ENCODE results near the gene ATG4C. TPM values are rescaled to one million over a fixed set of nuclear protein-coding genes. Genes with fewer than 3 reads are reported as not detected.
"Not testable (repeated sequence)": the region's sequence is repeated elsewhere in the genome, so short reads cannot be mapped to it uniquely, and the experiment has no call there.

The ATG4C gene, protein sequence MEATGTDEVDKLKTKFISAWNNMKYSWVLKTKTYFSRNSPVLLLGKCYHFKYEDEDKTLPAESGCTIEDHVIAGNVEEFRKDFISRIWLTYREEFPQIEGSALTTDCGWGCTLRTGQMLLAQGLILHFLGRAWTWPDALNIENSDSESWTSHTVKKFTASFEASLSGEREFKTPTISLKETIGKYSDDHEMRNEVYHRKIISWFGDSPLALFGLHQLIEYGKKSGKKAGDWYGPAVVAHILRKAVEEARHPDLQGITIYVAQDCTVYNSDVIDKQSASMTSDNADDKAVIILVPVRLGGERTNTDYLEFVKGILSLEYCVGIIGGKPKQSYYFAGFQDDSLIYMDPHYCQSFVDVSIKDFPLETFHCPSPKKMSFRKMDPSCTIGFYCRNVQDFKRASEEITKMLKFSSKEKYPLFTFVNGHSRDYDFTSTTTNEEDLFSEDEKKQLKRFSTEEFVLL
- 5.8 and 9.4 TPM in 2 replicates for total RNA-seq

DNA sequence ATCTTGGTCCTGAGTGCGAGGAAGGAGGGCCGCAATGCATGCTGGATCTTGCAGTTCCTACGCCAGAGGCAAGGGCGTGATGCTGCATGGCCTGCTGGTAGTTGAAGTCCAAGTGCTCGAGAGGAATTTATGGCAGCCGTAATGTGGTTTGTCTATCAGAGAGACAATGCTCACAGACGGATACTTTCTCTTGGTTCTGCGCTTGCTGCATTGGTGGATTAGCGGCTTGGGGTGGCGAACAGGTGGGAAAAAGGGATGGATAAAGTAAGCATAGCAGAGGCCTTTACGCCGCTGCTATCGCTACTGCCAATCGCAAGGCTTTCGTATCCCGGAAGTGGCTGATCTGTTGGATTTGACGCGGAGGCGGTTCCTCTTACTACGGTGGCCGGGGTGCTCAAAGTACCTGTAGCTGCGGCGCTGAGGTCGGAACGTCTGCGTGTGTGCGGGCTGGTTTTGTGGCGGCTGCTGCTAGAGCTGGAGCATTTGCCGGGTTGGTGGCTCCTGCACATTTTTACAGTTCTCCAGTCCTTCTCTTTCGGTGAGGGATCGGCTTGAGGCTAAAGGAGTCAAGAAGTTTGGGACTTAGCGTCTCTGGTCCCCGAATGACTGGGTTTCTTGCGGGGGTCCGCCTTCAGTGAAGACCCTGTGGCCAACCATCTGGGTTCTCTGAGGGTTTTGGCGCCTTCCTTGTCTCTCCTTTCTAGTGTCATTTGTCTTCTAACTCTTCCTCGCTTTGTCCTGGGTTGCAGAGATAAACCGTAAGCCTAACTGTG is at the start of gene ATG4C:
TSS of gene ATG4C (plus strand) at position 397 of the 773 bp plus-strand sequence. CDS start 19,655 bp downstream, outside the sequence.
- peak within 1 kb of the TSS; percentile 98 for H2AFZ ChIP-seq (ENCODE audit: low read length)
- H3K36me3 ChIP-seq (ENCODE audit: insufficient read depth, low read length) = no peaks in the 10 kb centered on the region
- DNase-seq (ENCODE audit: insufficient read length, low spot score, missing footprints) = peak; percentile 95
- H3K27ac ChIP-seq (ENCODE audit: low read depth, low read length) = peak within 1 kb of the TSS; percentile 97
- H3K9me3 ChIP-seq (ENCODE audit: low read depth, low read length) = no peaks in the 10 kb centered on the region
- no peaks in the 10 kb centered on the region for H3K27me3 ChIP-seq (ENCODE audit: insufficient read depth, low read length)
- H3K4me3 ChIP-seq (ENCODE audit: insufficient read depth, low read length) = peak within 1 kb of the TSS; percentile 100
- TF ChIP-seq, protein P1, sequence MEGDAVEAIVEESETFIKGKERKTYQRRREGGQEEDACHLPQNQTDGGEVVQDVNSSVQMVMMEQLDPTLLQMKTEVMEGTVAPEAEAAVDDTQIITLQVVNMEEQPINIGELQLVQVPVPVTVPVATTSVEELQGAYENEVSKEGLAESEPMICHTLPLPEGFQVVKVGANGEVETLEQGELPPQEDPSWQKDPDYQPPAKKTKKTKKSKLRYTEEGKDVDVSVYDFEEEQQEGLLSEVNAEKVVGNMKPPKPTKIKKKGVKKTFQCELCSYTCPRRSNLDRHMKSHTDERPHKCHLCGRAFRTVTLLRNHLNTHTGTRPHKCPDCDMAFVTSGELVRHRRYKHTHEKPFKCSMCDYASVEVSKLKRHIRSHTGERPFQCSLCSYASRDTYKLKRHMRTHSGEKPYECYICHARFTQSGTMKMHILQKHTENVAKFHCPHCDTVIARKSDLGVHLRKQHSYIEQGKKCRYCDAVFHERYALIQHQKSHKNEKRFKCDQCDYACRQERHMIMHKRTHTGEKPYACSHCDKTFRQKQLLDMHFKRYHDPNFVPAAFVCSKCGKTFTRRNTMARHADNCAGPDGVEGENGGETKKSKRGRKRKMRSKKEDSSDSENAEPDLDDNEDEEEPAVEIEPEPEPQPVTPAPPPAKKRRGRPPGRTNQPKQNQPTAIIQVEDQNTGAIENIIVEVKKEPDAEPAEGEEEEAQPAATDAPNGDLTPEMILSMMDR (IDR thresholded peaks at IDR 0.05; ENCODE audit: extremely low read depth, low read depth, low read length) = no peak
- H3K4me1 ChIP-seq (ENCODE audit: insufficient read depth, low read length) = peaks cover 15% of the 10 kb centered on the region
- H3K4me2 ChIP-seq (ENCODE audit: insufficient read depth, low read length) = peak within 1 kb of the TSS; percentile 96
- H3K79me2 ChIP-seq (ENCODE audit: insufficient read depth, low read length) = peaks cover 11% of the 10 kb centered on the region
- H4K20me1 ChIP-seq (ENCODE audit: insufficient read depth, low read length) = no peaks in the 10 kb centered on the region

DNA sequence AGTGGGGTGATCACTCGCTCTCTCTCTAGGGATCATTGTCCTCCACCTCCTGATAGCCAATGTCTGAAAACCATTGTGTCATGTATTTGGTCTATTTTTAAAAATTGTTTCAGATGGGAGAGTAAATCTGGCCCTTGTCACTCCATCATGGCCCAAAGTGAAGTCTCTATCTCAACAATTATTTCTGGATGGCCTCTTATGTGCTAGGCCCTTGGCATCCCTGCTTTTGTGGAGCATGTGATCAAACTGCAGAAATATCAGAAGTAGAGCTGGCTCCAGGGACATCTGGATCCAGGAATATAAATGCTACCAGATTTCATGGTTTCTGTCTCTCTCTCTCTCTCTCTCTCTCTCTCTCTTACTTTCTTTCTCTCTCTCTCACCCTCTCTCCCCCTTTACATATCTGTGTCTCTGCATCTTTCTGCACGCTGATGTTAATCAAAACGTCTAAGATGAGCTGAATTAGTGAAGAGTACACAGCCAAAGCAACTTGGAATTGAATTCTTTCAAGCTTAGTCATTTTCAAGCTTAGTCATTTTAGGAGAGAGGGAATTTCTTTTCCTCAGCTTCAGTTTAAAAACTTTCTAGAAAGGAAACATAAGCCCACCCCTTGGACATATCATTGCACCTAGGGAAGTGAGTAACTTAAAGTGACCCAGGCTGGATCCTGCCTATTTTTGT is 48.3 kb upstream of the ATG4C start:
- Histone ChIP-seq H3K4me3 (ENCODE audit: insufficient read depth, low read length) (no peak overlapping the region), H3K79me2 (ENCODE audit: insufficient read depth, low read length) (no peaks in the 10 kb centered on the region), H3K36me3 (ENCODE audit: insufficient read depth, low read length) (no peaks in the 10 kb centered on the region), H2AFZ (ENCODE audit: low read length) (no peak overlapping the region), H3K27ac (ENCODE audit: low read depth, low read length) (no peak overlapping the region), H3K4me1 (ENCODE audit: insufficient read depth, low read length) (no peaks in the 10 kb centered on the region), H3K4me2 (ENCODE audit: insufficient read depth, low read length) (no peak overlapping the region), H4K20me1 (ENCODE audit: insufficient read depth, low read length) (no peaks in the 10 kb centered on the region), H3K9me3 (ENCODE audit: low read depth, low read length) (no peaks in the 10 kb centered on the region), H3K27me3 (ENCODE audit: insufficient read depth, low read length) (no peaks in the 10 kb centered on the region)
- TF ChIP-seq, protein P1 (IDR thresholded peaks at IDR 0.05; ENCODE audit: extremely low read depth, low read depth, low read length) = no peak
- DNase-seq (ENCODE audit: insufficient read length, low spot score, missing footprints) = no peak

DNA sequence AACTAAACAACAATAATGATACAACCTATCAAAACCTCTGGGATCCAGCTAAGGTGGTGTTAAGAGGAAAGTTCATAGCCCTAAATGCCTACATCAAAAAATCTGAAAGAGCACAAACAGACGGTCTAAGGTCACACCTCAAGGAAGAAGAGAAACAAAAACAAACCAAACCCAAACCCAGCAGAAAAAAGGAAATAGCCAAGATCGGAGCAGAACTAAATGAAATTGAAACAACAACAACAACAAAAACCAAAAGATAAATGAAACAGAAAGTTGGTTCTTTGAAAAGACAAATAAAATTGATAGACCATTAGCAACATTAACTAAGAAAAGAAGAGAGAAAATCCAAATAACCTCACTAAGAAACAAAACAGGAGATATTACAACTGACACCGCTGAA is 43.2 kb upstream of the ATG4C start:
- H2AFZ ChIP-seq (ENCODE audit: low read length); H4K20me1 ChIP-seq (ENCODE audit: insufficient read depth, low read length); H3K4me3 ChIP-seq (ENCODE audit: insufficient read depth, low read length); H3K27me3 ChIP-seq (ENCODE audit: insufficient read depth, low read length); H3K79me2 ChIP-seq (ENCODE audit: insufficient read depth, low read length); H3K36me3 ChIP-seq (ENCODE audit: insufficient read depth, low read length); DNase-seq (ENCODE audit: insufficient read length, low spot score, missing footprints); H3K4me1 ChIP-seq (ENCODE audit: insufficient read depth, low read length); H3K27ac ChIP-seq (ENCODE audit: low read depth, low read length); H3K4me2 ChIP-seq (ENCODE audit: insufficient read depth, low read length); H3K9me3 ChIP-seq (ENCODE audit: low read depth, low read length): not testable (repeated sequence)

DNA sequence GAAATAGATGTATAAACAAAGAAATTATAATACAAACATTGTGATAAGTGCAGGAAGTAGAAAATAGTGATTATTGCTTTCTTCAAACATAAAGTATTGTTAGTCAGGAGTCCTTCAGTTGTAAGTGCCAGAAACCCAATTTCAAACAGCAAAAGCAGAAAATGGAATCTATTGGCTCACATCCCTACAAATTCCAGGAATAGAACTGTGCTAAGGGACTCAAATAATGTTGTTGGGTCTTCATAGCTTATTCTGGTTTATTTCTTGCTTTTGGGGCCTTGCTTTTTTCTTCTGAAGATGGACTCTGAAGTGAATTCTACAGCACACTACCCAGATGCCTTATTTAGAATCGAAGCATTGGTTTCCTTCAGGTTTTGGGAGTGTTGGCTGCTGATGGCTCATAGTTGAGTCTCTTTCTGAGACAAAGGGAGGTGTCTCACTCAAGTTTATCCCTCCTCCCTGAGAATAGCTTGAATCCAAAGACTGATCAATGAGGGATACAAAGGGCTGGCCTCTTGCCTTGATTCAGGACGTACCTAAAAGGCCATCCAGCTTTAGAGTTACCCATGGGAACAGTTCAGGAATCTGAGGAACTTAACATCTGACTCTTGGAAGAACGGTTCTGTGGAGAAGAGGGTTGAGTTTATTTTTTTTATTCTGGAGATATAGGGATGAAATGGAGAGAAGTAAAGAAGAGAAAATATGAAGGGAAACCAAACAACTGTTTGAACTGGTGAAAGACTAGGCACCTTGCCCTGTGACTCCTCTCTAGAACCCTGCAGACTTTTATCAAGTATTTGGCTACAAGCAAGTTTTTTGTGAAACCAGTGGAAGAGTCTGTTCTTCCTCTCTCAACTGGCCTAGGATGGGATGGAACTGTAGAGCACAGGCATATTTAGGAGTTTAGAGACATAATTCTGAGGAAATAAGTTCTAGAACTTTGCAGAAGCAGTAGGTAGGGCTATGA is 39.0 kb upstream of the ATG4C start:
- no peak for DNase-seq (ENCODE audit: insufficient read length, low spot score, missing footprints)
- peak overlapping the region; percentile 73 for H2AFZ ChIP-seq (ENCODE audit: low read length)
- no peaks in the 10 kb centered on the region for H4K20me1 ChIP-seq (ENCODE audit: insufficient read depth, low read length)
- H3K27me3 ChIP-seq (ENCODE audit: insufficient read depth, low read length) = no peaks in the 10 kb centered on the region
- H3K9me3 ChIP-seq (ENCODE audit: low read depth, low read length) = no peaks in the 10 kb centered on the region
- H3K4me2 ChIP-seq (ENCODE audit: insufficient read depth, low read length) = no peak overlapping the region
- peaks cover 3% of the 10 kb centered on the region for H3K4me1 ChIP-seq (ENCODE audit: insufficient read depth, low read length)
- no peaks in the 10 kb centered on the region for H3K79me2 ChIP-seq (ENCODE audit: insufficient read depth, low read length)
- H3K27ac ChIP-seq (ENCODE audit: low read depth, low read length) = no peak overlapping the region
- TF ChIP-seq, protein P1 (IDR thresholded peaks at IDR 0.05; ENCODE audit: extremely low read depth, low read depth, low read length) = no peak
- no peaks in the 10 kb centered on the region for H3K36me3 ChIP-seq (ENCODE audit: insufficient read depth, low read length)
- no peak overlapping the region for H3K4me3 ChIP-seq (ENCODE audit: insufficient read depth, low read length)
